Astrocyte (in vitro differentiated cells and primary cell): Measurements from ENCODE around the gene RABL3. TPM values are rescaled to one million over a fixed set of nuclear protein-coding genes. Genes with fewer than 3 reads are reported as not detected.
A peak's percentile ranks its signal among the peaks of the same experiment; 100 is the strongest.

ENCODE experiments used
- DNase-seq: peaks from one replicate; pipeline ENCODE4 v3.0.0-alpha.2; 2010; ENCODE audit warnings: low read depth
- FAIRE-seq: peaks from 2 replicates; lab custom pipeline; 2011; peaks lifted over from hg19 to GRCh38; lab: Jason Lieb, UNC
- H2AFZ ChIP-seq: 2 replicates; pipeline ENCODE4 v1.6.0; 2012; ENCODE audit warnings: low read depth, low read length, inconsistent platforms
- H3K27ac ChIP-seq: 2 replicates; pipeline ENCODE4 v1.5.1; 2011; ENCODE audit warnings: low read depth, low read length, inconsistent platforms
- H3K27me3 ChIP-seq: 2 replicates; pipeline ENCODE4 v1.6.0; 2011; ENCODE audit warnings: low read length, inconsistent platforms; ENCODE audit not compliant: insufficient read depth
- H3K36me3 ChIP-seq: 2 replicates; pipeline ENCODE4 v1.5.1; 2011; ENCODE audit warnings: low read length, inconsistent platforms; ENCODE audit not compliant: insufficient read depth
- H3K4me1 ChIP-seq: 2 replicates; pipeline ENCODE4 v1.5.1; 2011; ENCODE audit warnings: low read length, inconsistent platforms; ENCODE audit not compliant: insufficient read depth
- H3K4me2 ChIP-seq: 2 replicates; pipeline ENCODE4 v1.6.0; 2012; ENCODE audit warnings: low read length, inconsistent platforms
- H3K4me3 ChIP-seq: 2 replicates; pipeline ENCODE4 v1.5.1; 2011; ENCODE audit warnings: low read depth, mild to moderate bottlenecking, low read length, inconsistent platforms; ENCODE audit not compliant: insufficient read depth
- H3K79me2 ChIP-seq: 2 replicates; pipeline ENCODE4 v1.6.0; 2012; ENCODE audit warnings: mild to moderate bottlenecking, low read length, inconsistent platforms; ENCODE audit not compliant: insufficient read depth
- H3K9ac ChIP-seq: 2 replicates; pipeline ENCODE4 v1.6.0; 2012; ENCODE audit warnings: mild to moderate bottlenecking, low read length, inconsistent platforms
- H3K9me3 ChIP-seq: 2 replicates; pipeline ENCODE4 v1.5.1; 2012; ENCODE audit warnings: low read depth, mild to moderate bottlenecking, low read length, inconsistent platforms; ENCODE audit not compliant: insufficient read depth
- H4K20me1 ChIP-seq: 2 replicates; pipeline ENCODE4 v1.6.0; 2012; ENCODE audit warnings: low read length, inconsistent platforms; ENCODE audit not compliant: insufficient read depth
- H3K27ac Mint-ChIP-seq: one replicate; pipeline ENCODE4 v1.8.0; 2021; ENCODE audit warnings: mild to moderate bottlenecking, mixed read lengths; ENCODE audit not compliant: unreplicated experiment
- H3K27me3 Mint-ChIP-seq: one replicate; pipeline ENCODE4 v1.8.0; 2021; ENCODE audit warnings: low read depth, mixed read lengths; ENCODE audit not compliant: unreplicated experiment
- H3K36me3 Mint-ChIP-seq: one replicate; pipeline ENCODE4 v1.8.0; 2021; ENCODE audit warnings: low read depth, mixed read lengths; ENCODE audit not compliant: unreplicated experiment
- H3K4me1 Mint-ChIP-seq: one replicate; pipeline ENCODE4 v1.8.0; 2021; ENCODE audit warnings: low read depth, mixed read lengths; ENCODE audit not compliant: unreplicated experiment
- H3K4me3 Mint-ChIP-seq: one replicate; pipeline ENCODE4 v1.8.0; 2021; ENCODE audit warnings: mild to moderate bottlenecking, moderate library complexity, mixed read lengths; ENCODE audit not compliant: unreplicated experiment
- H3K9me3 Mint-ChIP-seq: one replicate; pipeline ENCODE4 v1.8.0; 2021; ENCODE audit warnings: mild to moderate bottlenecking, mixed read lengths; ENCODE audit not compliant: unreplicated experiment
- CTCF ChIP-seq: IDR thresholded peaks from 2 replicates; pipeline ENCODE4 v1.5.1; 2011; ENCODE audit warnings: low read depth, mild to moderate bottlenecking, inconsistent platforms, low read length, moderate library complexity; ENCODE audit not compliant: insufficient read depth
- EZH2 ChIP-seq: IDR thresholded peaks from 2 replicates; pipeline ENCODE4 v1.6.1; 2012; ENCODE audit warnings: mild to moderate bottlenecking, low read length, inconsistent platforms; ENCODE audit not compliant: insufficient read depth
- total RNA-seq: library from RNA; stranded (reverse); gene quantifications from 2 replicates; pipeline ENCODE4 v1.2.1, GENCODE V29; 2021

The RABL3 gene
- total RNA-seq, 1 donor from 2014 or later: 16.8 TPM

- peak; percentile 87 for FAIRE-seq
- Histone ChIP-seq H4K20me1 (no peaks in the 10 kb centered on the region), H3K4me3 (peak overlapping the region; percentile 48), H3K4me1 (peaks cover 13% of the 10 kb centered on the region), H3K27ac (peak overlapping the region; percentile 89), H3K79me2 (peaks cover 26% of the 10 kb centered on the region), H3K9me3 (no peaks in the 10 kb centered on the region), H3K9ac (peak overlapping the region; percentile 48), H3K4me2 (peak overlapping the region; percentile 80), H3K36me3 (peaks cover 3% of the 10 kb centered on the region), H2AFZ (peak overlapping the region; percentile 67), H3K27me3 (no peaks in the 10 kb centered on the region)
- Mint-ChIP-seq H3K9me3 (no peaks in the 10 kb centered on the region), H3K4me3 (no peak overlapping the region), H3K27ac (no peak overlapping the region), H3K27me3 (no peaks in the 10 kb centered on the region), H3K4me1 (peaks cover 5% of the 10 kb centered on the region), H3K36me3 (peaks cover 10% of the 10 kb centered on the region)
- TF ChIP-seq CTCF: no peak
- no peak for TF ChIP-seq EZH2
- DNase-seq: peak; percentile 91
Observed at GRCh38 chr3:120780977-120781376, 38.7 kb upstream of the RABL3 start.

GRCh38 chr3:120778776-120779175 is 36.5 kb upstream of the RABL3 start:
- no peak overlapping the region for H3K27ac Mint-ChIP-seq
- TF ChIP-seq CTCF: no peak
- no peak for TF ChIP-seq EZH2
- DNase-seq (no peak), FAIRE-seq (no peak)
- H3K36me3 Mint-ChIP-seq: peaks cover 10% of the 10 kb centered on the region
- Histone ChIP-seq H3K4me1 (peaks cover 22% of the 10 kb centered on the region), H3K36me3 (peaks cover 3% of the 10 kb centered on the region), H3K27me3 (no peaks in the 10 kb centered on the region), H3K9ac (no peak overlapping the region), H3K9me3 (no peaks in the 10 kb centered on the region), H3K79me2 (peaks cover 16% of the 10 kb centered on the region), H3K4me3 (no peak overlapping the region), H2AFZ (no peak overlapping the region), H3K27ac (no peak overlapping the region), H3K4me2 (no peak overlapping the region), H4K20me1 (no peaks in the 10 kb centered on the region)
- H3K27me3 Mint-ChIP-seq: no peaks in the 10 kb centered on the region
- no peaks in the 10 kb centered on the region for H3K9me3 Mint-ChIP-seq
- no peak overlapping the region for H3K4me3 Mint-ChIP-seq
- peaks cover 1% of the 10 kb centered on the region for H3K4me1 Mint-ChIP-seq

- Histone ChIP-seq H3K4me3 (no peak overlapping the region), H3K27me3 (no peaks in the 10 kb centered on the region), H3K9ac (no peak overlapping the region), H4K20me1 (no peaks in the 10 kb centered on the region), H3K36me3 (peaks cover 9% of the 10 kb centered on the region), H3K27ac (no peak overlapping the region), H2AFZ (no peak overlapping the region), H3K4me1 (peaks cover 24% of the 10 kb centered on the region), H3K79me2 (peaks cover 14% of the 10 kb centered on the region), H3K9me3 (no peaks in the 10 kb centered on the region), H3K4me2 (no peak overlapping the region)
- DNase-seq (no peak), FAIRE-seq (no peak)
- H3K27me3 Mint-ChIP-seq: no peaks in the 10 kb centered on the region
- TF ChIP-seq CTCF (no peak), EZH2 (no peak)
- no peaks in the 10 kb centered on the region for H3K4me1 Mint-ChIP-seq
- no peaks in the 10 kb centered on the region for H3K9me3 Mint-ChIP-seq
- no peak overlapping the region for H3K27ac Mint-ChIP-seq
- peaks cover 4% of the 10 kb centered on the region for H3K36me3 Mint-ChIP-seq
- H3K4me3 Mint-ChIP-seq: no peak overlapping the region
Observed at GRCh38 chr3:120775411-120775810, 33.1 kb upstream of the RABL3 start.
